ENCODE results near the gene AFP.

AFP gene

DNA sequence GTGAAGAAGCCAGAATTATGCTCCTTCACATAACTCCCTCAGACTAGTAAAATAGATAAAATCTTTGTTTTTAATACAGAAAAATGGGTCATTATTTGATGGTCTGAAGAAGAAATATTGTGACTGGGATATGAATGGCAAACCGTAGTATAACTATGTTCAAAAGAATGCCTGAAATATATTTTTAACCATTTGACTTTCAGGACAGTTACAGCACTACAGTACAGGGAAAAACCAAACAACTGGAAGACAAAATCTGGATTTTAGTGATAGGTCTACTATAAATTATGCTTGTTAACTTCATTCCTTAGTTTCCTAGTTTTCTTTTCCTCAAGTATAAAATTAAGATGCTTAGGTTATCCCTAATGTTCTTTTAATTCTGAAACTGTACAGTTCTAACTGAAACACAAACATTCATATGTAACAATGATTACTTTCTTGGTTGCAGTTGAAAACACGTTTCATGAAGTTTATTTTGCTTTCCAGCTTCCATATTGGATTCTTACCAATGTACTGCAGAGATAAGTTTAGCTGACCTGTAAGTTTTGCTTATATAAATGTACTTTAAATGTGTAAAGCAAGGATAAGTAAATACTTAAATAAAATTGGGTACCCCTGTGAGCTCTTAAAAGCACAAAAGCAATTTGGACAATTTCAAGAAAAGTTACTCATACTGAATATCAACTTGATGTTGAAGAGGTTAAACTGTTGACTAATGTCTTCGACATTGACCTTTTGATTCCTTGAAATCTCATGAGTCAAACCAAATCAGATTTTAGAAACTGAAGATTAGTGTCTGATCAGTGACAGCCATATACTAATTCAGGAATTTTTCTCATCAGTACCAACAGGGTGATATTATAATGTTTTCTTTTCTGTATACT is 895 bp downstream of the AFP start:
- no peak for DNase-seq (ENCODE audit: low read depth in 1 of 2, low spot score in 1 of 2)

GRCh38 chr4:73437558-73437956 is 1.5 kb downstream of the AFP start:
- DNase-seq (ENCODE audit: low read depth in 1 of 2, low spot score in 1 of 2) = no peak

- DNase-seq (ENCODE audit: low read depth in 1 of 2, low spot score in 1 of 2) = no peak
These were observed 2.0 kb downstream of the AFP start for GRCh38 chr4:73438048-73438447.

DNA sequence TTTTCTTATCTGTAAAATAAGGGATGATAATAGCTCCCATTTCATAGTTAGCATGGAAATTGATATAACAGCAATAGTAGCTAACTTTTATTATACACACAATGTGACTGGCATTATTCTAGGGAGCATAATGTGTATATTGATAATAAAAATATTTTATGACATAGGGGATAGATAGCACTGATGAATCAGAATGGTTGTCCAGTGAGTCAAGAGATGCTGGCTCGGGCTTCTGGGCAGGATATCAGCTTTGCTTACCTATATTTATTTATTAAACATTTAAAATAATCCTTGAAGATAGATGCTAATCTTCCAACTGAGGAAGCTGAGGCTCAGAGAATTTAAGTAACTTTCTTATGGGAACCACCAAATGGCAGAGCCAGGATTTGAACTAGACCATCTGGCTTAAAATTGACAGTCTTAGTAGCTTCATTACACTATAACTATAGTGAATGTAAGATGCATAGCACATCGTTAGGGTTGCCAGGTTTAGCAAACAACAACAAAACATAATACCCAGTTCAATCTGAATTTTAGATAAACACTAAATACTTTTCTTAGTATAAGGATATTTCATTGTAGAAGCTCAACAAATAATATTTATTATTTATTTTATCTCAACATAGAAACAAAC is 2.7 kb downstream of the AFP start:
- no peak for DNase-seq (ENCODE audit: low read depth in 1 of 2, low spot score in 1 of 2)

GRCh38 chr4:73439445-73439844 is 3.4 kb downstream of the AFP start:
- no peak for DNase-seq (ENCODE audit: low read depth in 1 of 2, low spot score in 1 of 2)

GRCh38 chr4:73439991-73440390 is 4.0 kb downstream of the AFP start:
- DNase-seq (ENCODE audit: low read depth in 1 of 2, low spot score in 1 of 2) = no peak

- no peak for DNase-seq (ENCODE audit: low read depth in 1 of 2, low spot score in 1 of 2)
These were observed 4.6 kb downstream of the AFP start for GRCh38 chr4:73440653-73441052.

- DNase-seq (ENCODE audit: low read depth in 1 of 2, low spot score in 1 of 2) = no peak
These were observed 6.3 kb downstream of the AFP start for GRCh38 chr4:73442275-73442674.

- no peak for DNase-seq (ENCODE audit: low read depth in 1 of 2, low spot score in 1 of 2)
These were observed 7.2 kb downstream of the AFP start for GRCh38 chr4:73443224-73443623.

DNA sequence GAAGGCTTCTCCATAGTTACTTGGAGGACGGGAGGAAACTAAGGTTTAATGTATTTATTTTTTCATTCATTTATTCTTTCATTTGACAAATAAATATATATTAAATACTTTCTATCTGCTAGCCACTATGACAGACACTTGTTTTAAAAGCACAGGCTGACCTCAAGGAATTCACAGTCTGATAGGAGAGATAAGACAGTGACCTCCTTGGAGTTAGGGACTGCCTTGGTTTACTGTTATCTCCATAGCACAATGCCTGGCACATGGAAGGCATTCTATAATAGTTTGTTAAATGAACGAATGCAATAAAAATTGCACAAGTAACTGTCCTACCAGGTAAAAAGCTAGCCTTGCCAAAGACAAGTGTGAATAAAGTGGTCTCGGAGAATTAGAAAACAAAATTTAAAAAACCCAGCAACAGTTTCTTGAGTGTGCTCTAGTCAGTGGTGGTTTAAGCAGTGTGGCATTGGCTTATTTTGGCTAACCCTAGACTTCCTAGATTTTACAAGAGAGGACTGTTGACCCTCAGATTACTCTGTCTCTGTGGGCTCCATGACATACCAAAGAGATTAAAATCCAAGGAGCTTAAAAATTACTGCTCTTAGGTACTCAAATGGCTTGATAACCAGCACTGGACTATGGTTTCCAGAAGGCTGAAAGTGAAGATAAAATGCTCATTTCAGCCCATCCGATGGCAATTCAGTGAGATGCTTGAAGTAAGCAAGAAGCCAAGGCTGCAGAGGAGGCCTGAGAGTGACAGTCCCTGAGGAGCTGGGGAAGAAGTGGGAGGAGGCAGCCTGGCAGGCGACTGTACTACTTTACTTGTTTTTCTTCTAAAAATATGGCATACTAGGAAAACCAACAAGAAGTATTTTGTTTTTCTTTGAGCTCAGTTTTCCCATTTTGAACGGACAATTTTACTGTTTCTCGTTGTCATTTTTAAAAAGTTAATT is 9.6 kb downstream of the AFP start:
- no peak for DNase-seq (ENCODE audit: low read depth in 1 of 2, low spot score in 1 of 2)

GRCh38 chr4:73446336-73446938 is 10.4 kb downstream of the AFP start:
- no peak for DNase-seq (ENCODE audit: low read depth in 1 of 2, low spot score in 1 of 2)

- DNase-seq (ENCODE audit: low read depth in 1 of 2, low spot score in 1 of 2) = no peak
These were observed 11.7 kb downstream of the AFP start for GRCh38 chr4:73447671-73448070.

DNA sequence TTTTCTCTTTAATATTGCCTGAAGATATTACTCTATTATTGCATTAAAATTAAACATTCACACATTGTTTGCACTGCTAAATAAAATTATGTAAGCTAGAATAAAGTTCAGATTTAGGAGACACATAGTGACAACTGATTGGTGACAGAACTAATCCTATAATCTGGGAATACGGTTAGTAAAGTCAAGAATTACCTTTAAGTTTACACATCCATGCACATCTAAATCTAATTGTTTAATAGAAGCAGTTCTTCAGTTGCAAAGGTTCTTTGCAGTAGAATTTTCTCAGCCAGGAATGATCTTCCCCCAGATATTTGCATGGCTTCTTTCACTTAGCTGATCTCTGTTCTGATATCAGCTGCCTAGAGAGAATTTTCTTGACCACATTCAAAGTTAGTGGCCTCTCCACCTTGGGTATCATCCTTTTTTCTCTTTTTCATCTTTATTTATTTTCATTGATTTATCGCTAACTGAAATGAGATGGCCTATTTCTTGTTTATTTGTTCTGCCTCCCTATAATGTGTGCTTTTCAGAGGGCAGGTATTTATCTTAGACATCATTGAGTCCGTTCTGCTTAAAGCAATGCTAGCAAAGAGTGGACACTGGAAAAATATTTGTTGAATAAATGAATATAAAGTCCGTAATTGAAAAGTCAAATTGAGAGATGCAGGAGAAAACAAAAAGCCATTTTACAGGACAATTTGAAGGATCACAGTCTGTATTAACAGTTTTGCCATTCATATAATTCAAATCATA is 12.6 kb downstream of the AFP start:
- DNase-seq (ENCODE audit: low read depth in 1 of 2, low spot score in 1 of 2) = no peak

DNA sequence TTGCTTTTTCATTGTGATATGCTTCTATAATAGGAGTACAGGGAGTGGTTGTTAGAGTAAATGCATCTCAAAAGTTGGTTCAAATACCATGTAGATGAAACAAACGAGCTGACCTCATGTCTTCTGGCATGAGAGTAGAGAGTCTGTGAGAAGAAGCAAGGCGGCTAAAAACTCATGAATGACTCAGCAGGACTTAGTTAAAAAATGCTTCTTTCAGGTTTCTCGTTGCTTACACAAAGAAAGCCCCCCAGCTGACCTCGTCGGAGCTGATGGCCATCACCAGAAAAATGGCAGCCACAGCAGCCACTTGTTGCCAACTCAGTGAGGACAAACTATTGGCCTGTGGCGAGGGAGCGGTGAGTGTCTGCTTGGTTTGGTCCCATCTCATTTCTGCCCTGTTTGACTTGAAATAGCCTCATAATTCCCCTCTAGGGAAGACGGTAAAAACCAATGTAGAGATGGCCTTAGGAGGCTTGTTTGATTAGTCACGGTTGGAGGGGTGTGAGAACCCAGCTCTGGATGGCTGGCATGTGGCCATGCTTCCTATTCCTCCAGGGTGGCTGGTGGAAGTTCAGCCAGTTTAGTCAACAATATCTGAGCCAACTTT is 14.5 kb downstream of the AFP start:
- no peak for DNase-seq (ENCODE audit: low read depth in 1 of 2, low spot score in 1 of 2)

DNA sequence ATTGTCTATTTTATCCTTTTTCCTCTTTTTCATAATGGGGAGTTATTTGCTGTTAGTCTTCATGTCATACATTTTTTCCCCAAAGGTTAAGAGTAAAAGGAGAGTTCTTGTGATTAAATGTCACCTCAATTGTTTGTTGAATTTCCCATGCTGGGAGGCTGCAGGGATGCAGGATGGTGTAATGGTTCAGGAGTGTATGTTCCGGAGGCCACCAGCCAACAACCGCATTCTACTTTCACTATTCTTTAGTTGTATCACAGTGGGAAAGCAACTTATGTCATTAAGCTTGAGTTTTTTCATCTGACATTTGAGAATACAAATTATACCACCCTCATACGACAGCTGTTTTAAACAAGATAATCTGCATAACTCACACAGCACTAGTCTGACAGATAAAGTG is 15.4 kb downstream of the AFP start:
- no peak for DNase-seq (ENCODE audit: low read depth in 1 of 2, low spot score in 1 of 2)

GRCh38 chr4:73451981-73452747 is 16.1 kb downstream of the AFP start:
- no peak for DNase-seq (ENCODE audit: low read depth in 1 of 2, low spot score in 1 of 2)

DNA sequence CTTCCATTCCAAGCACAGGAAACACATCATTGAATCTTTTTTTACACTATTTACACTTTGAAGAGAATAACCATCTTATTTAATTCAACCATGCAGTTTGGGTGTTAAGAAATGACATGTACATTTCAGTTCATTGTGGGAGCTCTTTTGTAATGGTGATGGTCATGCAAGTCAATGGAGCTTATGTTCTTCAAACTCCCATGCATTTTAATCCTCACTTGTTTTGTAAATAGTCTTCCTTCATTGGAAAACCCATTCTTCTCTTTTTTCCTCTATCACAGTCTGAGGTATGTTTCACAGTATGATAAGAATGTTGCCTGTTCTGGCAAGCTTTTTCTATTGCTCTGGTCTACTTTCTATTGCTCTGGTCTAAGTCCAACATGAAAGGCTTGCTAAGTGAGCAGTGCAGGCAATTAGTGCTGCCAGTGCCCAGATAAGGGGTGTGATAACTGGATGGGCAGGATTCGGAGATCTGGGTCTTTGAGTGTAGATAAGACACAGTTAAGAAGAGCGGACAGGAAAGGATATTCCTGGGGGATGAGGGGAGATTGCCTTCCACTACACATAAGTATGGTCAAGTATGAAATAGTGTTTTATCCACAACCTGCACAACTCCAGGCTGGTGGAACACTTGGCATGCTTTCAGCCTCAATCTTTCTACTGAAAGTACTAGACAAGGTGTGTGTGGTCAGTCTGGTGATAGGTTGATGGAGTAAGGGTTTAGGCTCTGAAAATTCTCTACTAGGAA is 17.1 kb downstream of the AFP start:
- no peak for DNase-seq (ENCODE audit: low read depth in 1 of 2, low spot score in 1 of 2)

GRCh38 chr4:73453701-73454005 is 17.6 kb downstream of the AFP start:
- no peak for DNase-seq (ENCODE audit: low read depth in 1 of 2, low spot score in 1 of 2)

- DNase-seq (ENCODE audit: low read depth in 1 of 2, low spot score in 1 of 2) = no peak
These were observed 18.9 kb downstream of the AFP start for GRCh38 chr4:73454920-73455319.
